Cardiac fibroblast (primary cell): Measurements from ENCODE around the gene BBS9.

Experiments used
- DNase-seq, 2 donors: peaks; one replicate each; pipeline versions ENCODE4 v3.0.0 to v3.0.0-alpha.2; 2010; ENCODE audit warnings: low read depth in 2 of 2
- H3K4me3 ChIP-seq, 2 donors: replicated peaks in 1 of 2; 1 replicate in 1 of 2; 2 replicates in 1 of 2; pipeline ENCODE4 v1.5.1; 2011; ENCODE audit warnings: low read depth in 2 of 2, low read length in 2 of 2, mild to moderate bottlenecking in 2 of 2, moderate library complexity in 1 of 2
- CTCF ChIP-seq: IDR thresholded peaks from one replicate; pipeline ENCODE4 v1.5.1; 2011; ENCODE audit warnings: low read depth, mild to moderate bottlenecking, low read length, inconsistent platforms

Gene BBS9

GRCh38 chr7:33604056-33604455, 474.7 kb downstream of the BBS9 start:
- TF ChIP-seq CTCF, result no peak
- H3K4me3 ChIP-seq, result no peak overlapping the region
- no peak for DNase-seq

- no peak for DNase-seq
- TF ChIP-seq CTCF, result no peak
- no peak overlapping the region for H3K4me3 ChIP-seq
Observed at GRCh38 chr7:33610918-33611317, 481.6 kb downstream of the BBS9 start.

GRCh38 chr7:33612442-33612841, 483.1 kb downstream of the BBS9 start:
- peak in 1 of 2 donors; percentile 12 for DNase-seq

GRCh38 chr7:33614357-33615117, 485.2 kb downstream of the BBS9 start:
- no peak for DNase-seq
- TF ChIP-seq CTCF, result no peak
- no peak overlapping the region for H3K4me3 ChIP-seq

More at GRCh38 chr7:33612442-33612841, 483.1 kb downstream of the BBS9 start:
- TF ChIP-seq CTCF, result no peak
- H3K4me3 ChIP-seq, result no peak overlapping the region

- TF ChIP-seq CTCF, result no peak
- DNase-seq, result no peak
- no peak overlapping the region for H3K4me3 ChIP-seq
Observed at GRCh38 chr7:33616752-33617151, 487.4 kb downstream of the BBS9 start.

- H3K4me3 ChIP-seq, result no peak overlapping the region
- no peak for DNase-seq
- TF ChIP-seq CTCF, result no peak
Observed at GRCh38 chr7:33619264-33619663, 489.9 kb downstream of the BBS9 start.

- no peak for TF ChIP-seq CTCF
- no peak overlapping the region for H3K4me3 ChIP-seq
- peak in 1 of 2 donors; percentile 7 for DNase-seq
Observed at GRCh38 chr7:33623267-33623666, 493.9 kb downstream of the BBS9 start.
